Mononuclear cell (primary cell): ENCODE data around the gene SLC25A22. TPM values are rescaled to one million over a fixed set of nuclear protein-coding genes. Genes with fewer than 3 reads are reported as not detected.

Experiments
- H3K27me3 ChIP-seq: 2 replicates; pipeline ENCODE4 v1.6.0; 2011; ENCODE audit warnings: low read length, control low read depth; ENCODE audit not compliant: insufficient read depth
- H3K4me1 ChIP-seq: 2 replicates; pipeline ENCODE4 v1.5.1; 2011; ENCODE audit warnings: mild to moderate bottlenecking, low read length, control low read depth; ENCODE audit not compliant: insufficient read depth
- H3K4me3 ChIP-seq: 2 replicates; pipeline ENCODE4 v1.5.1; 2011; ENCODE audit warnings: mild to moderate bottlenecking, low read length, moderate library complexity
- H3K9me3 ChIP-seq: 2 replicates; pipeline ENCODE4 v1.5.1; 2011; ENCODE audit warnings: low read depth, mild to moderate bottlenecking, control low read depth, low read length
- total RNA-seq: library from RNA; depleted of rRNA; stranded (reverse); fragments of >200 nt; gene quantifications from one replicate; pipeline ENCODE4 v1.2.3, GENCODE V29; 2012

The SLC25A22 gene
- total RNA-seq, 1 donor = 3.5 TPM

DNA sequence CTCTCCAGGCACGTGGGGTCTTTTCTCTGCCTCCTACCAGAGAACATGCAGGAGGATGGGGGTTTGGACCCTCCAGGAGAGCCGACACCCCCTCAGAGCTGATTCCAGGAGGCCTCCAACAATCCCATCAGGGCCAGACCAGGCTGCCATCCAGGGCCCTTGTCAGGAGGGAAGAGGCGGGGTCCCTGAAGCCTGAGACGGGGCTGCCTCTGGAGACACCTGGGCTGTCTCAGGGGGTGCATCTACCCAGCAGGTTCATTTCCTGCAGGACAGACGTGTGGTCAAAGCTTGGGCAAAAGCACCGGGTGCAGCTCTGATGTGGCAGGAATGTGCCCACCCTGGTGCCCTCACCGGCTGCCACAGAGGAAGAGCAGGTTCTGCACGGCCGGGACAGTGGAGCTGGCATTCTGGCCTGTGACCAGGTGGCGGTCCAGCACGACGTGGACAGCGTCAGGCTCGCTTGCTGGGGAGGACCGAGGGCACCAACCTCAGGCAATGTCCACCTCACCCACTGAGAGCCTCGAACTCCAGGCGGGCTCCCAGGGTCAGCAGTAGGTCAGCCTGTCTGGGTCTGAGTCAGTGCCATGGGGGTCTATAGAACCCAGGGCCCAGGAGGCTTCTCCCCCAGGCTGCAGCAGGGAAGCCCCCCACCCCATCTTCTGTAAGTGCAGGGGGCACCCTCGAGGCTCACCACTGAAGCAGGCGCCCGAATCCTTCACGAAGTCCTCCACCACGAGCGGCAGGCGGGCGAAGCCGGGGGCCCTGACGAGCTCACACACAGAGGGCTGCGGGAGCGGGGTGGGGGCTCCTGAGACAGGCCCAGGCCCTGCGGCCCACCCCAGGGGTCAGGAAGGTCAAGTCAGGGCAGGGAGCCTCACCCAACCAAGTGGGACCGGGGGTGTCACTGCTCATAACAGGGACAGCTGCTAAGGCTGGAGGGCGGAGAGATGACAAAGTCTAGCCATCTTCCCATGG lies 27.2 kb downstream of the SLC25A22 start:
- Histone ChIP-seq H3K4me3 (no peak overlapping the region), H3K27me3 (no peaks in the 10 kb centered on the region), H3K9me3 (no peaks in the 10 kb centered on the region), H3K4me1 (peaks cover 10% of the 10 kb centered on the region)

DNA sequence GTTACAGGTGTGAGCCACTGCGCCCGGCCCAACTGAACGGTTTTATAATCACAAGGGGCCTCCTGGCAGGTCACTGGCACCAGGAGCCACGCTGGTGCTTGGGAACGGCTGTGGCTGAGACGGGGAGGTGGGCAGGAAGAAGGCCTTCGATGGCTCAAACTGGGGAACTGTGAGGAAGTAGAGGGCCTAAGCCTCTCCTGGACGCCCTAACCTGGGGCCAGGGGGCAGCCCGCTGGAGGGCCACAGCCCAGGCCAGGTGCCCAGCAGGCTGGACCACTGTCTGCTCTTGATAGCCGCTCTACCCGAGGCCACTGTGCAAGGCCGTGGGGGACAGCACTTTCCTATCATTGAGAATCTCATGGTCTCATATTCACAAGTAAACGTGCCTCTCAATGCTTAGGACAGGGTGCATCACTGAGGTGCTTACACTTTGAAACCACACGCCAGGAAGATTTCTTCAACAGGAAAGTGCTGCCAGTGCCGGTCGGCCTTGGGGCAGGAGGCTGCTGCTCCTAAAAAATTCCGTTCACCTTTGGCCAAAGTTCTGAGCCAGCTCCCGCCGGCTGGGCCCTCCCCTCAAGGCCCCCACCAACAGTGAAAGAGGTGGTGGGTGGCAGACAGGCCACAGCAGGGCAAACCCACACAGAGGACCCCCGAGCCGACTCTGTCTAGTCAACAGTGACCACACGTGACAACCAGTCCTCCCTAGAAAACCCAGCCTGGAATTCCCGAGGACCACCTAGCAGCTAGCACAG lies 28.0 kb downstream of the SLC25A22 start:
- Histone ChIP-seq H3K9me3 (no peaks in the 10 kb centered on the region), H3K27me3 (no peaks in the 10 kb centered on the region), H3K4me3 (no peak overlapping the region), H3K4me1 (peaks cover 1% of the 10 kb centered on the region)

DNA sequence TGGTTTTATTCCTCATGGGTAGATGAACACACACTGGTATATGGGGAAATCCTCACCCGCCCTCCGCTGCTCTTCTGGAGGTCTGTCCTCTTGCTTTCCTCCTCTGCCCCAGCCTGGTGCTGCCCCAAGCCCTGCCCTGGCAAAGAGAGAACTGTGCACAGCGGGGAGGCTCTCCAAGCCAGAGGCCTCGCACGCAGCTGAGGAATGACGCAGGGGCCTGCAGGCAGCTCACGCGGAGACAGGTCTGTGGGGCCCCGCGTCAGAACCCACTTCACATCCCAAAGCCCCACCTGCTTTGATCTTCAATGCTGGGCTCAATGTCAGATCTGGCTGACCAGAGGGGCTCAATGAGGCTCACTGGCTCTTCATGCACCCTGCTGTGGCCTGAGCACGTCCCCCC lies 30.8 kb downstream of the SLC25A22 start:
- H3K4me1 ChIP-seq = no peaks in the 10 kb centered on the region
- H3K9me3 ChIP-seq = no peaks in the 10 kb centered on the region
- H3K4me3 ChIP-seq = no peak overlapping the region
- H3K27me3 ChIP-seq = no peaks in the 10 kb centered on the region

DNA sequence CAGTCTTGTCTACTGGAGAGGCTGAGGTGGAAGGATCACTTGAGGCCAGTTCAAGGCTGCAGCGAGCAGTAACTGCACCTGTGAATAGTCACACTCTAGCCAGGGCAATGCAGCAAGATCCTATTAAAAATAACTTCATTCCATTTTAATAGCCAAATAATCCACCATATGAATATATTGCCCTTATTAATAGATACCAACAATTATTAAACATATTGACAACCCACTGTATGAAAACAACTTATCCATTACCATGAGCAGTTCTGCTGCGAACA lies 31.2 kb downstream of the SLC25A22 start:
- no peaks in the 10 kb centered on the region for H3K9me3 ChIP-seq
- H3K4me1 ChIP-seq = no peaks in the 10 kb centered on the region
- H3K4me3 ChIP-seq = no peak overlapping the region
- no peaks in the 10 kb centered on the region for H3K27me3 ChIP-seq

DNA sequence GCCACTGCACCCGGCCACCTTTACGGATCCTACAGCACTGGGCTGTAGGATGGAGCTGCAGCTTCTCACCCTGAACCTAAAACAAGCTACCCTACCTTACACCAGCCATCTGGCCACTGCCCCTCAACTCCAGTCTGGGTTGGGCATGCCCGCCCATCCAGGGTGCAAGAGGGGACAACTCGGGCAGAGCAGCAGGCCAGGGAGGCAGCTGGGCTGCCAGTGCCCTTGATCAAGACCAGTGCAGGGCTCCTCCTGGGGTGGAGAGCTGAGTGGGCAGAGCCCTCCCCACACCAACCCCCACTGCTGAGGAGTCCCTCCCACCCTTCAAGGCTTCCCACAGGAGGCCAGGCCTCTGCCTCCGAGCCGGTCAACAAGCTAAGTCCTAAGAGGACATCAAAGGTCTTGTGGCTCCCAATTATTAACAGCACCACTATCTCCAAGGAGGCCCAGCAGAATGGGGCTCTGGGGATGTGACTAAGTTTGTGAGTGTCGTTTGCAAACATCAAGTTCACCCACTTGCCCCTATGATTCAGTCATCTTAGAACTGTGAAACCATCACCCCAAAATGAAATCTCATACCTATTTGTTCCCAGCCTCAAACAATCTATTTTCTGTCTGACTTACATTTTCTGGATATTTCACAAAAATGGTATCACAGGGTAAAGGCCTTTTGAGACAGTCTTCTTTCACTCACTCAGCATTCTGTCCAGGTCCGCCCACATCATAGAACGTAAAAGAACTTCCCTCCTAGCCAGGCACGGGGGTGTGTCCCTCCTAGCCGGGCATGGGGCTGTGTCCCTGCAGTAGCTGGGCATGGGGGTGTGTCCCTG lies 31.8 kb downstream of the SLC25A22 start:
- H3K4me3 ChIP-seq = no peak overlapping the region
- no peaks in the 10 kb centered on the region for H3K4me1 ChIP-seq
- no peaks in the 10 kb centered on the region for H3K27me3 ChIP-seq
- H3K9me3 ChIP-seq = no peaks in the 10 kb centered on the region

DNA sequence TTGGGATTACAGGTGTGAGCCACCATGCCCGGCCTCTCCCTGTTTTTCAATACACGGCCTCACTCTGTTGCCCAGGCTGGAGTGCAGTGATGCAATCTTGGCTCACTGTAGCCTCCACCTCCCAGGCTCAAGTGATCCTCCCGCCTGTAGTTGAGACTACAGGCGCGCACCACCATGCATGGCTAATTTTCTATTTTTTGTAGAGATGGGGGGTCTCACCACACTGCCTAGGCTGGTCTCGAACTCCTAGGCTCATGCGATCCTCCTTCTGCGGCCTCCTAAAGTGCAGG lies 32.3 kb downstream of the SLC25A22 start:
- no peaks in the 10 kb centered on the region for H3K9me3 ChIP-seq

DNA sequence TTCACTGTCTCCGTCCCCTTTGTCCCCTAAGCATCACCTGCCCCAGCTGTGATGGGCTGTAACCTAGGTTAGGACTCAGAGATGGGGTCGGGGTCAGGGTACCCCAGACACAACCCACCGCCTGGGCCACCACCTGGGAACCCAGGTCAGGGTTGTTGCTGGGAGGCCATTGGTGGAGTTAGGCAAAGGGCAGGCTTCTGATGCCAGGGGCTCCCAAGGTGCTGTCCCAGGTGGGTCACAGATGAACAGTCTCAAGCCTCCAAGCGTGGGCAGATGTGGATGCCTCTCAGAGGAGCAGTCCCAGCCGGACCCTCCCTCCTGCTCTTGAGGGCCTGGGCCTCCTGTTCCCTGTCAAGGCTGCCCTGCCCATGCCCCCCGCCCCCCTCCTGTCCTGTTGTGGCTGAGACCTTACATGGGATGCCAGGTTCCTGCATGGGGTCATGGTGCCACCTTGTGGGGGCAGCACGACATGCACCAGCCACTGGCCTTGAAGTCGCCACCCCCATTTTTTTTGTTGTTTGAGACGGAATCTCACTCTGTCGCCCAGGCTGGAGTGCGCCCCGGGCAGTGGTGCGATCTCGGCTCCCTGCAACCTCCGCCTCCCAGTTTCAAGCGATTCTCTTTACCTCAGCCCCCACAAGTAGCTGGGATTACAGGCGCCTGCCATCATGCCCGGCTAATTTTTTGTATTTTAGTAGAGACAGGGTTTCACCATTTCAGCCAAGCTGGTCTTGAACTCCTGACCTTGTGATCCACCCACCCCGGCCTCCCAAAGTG lies 32.9 kb downstream of the SLC25A22 start:
- H3K27me3 ChIP-seq = no peaks in the 10 kb centered on the region
- no peaks in the 10 kb centered on the region for H3K9me3 ChIP-seq
- no peak overlapping the region for H3K4me3 ChIP-seq
- no peaks in the 10 kb centered on the region for H3K4me1 ChIP-seq

More for the DNA sequence above, 32.3 kb downstream of the SLC25A22 start:
- H3K4me1 ChIP-seq = no peaks in the 10 kb centered on the region
- no peaks in the 10 kb centered on the region for H3K27me3 ChIP-seq
- no peak overlapping the region for H3K4me3 ChIP-seq

DNA sequence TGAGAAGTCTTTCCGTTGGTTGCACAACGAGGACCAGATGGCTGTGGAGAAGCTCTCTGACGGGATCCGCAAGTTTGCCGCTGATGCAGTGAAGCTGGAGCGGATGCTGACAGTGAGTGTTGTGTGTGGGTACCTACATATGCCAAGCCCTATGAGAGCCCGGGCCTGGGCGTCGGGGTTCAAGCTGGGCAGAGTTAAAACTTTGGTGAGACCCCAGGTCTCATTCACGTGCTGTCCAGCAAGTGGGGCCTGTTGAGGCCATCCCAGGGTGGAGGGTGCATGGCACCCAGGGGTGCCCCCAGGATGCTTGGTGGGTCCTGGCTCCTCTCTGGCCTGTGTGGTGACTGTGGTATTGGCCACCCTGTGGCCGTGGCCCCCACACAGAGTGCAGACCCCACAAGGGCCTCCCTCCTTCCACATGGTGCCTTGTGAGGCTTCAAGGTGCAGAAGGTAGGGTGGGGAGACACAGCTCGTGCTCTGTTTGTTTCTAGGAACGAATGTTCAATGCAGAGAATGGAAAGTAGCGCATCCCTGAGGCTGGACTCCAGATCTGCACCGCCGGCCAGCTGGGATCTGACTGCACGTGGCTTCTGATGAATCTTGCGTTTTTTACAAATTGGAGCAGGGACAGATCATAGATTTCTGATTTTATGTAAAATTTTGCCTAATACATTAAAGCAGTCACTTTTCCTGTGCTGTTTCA lies 33.6 kb downstream of the SLC25A22 start:
- Histone ChIP-seq H3K4me1 (no peaks in the 10 kb centered on the region), H3K4me3 (no peak overlapping the region), H3K9me3 (no peaks in the 10 kb centered on the region), H3K27me3 (no peaks in the 10 kb centered on the region)

DNA sequence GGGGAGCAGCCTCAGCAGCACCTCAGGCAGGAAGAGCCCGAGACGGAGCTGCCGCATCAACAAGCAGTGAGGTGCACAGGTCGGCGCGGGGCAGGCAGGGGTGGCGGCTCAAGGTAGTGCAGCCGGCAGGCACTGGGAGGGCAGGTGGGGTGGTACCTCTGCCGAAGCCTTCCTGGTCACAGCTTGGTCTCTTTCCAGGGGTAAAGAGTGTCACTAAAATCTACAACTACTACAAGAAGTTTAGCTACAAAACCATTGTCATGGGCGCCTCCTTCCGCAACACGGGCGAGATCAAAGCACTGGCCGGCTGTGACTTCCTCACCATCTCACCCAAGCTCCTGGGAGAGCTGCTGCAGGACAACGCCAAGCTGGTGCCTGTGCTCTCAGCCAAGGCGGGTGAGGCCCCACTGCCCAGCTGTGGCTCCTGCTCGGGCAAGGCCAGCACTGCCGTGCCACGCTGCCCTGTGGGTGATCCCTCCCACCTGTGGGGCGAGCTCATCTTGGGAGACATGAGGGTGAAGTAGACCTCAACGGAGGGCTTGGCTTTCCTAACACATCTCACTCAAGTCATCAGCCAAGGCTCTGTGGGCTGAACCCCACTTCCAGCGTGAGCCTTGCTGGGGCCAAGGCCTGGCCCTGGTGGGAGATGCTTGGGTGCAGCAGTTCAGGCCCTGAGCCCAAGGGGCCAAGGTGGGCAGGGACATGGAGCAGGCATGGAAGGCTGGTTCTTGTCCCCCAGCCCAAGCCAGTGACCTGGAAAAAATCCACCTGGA lies 34.3 kb downstream of the SLC25A22 start:
- no peaks in the 10 kb centered on the region for H3K4me1 ChIP-seq
- H3K27me3 ChIP-seq = no peaks in the 10 kb centered on the region
- H3K4me3 ChIP-seq = no peak overlapping the region
- no peaks in the 10 kb centered on the region for H3K9me3 ChIP-seq

DNA sequence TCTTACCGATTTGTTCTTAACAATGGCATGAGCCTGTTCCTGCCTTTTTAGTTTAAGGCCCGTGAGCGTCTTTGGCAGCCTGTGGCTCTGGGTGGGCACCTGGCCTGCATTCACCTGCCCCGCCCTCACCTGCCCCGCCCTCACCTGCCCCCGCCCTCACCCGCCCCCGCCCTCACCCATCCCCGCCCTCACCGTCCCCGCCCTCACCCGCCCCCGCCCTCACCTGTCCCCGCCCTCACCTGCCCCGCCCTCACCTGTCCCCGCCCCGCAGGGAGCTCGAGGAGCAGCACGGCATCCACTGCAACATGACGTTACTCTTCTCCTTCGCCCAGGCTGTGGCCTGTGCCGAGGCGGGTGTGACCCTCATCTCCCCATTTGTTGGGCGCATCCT lies 35.0 kb downstream of the SLC25A22 start:
- Histone ChIP-seq H3K27me3 (no peaks in the 10 kb centered on the region), H3K9me3 (no peaks in the 10 kb centered on the region), H3K4me1 (no peaks in the 10 kb centered on the region), H3K4me3 (no peak overlapping the region)

DNA sequence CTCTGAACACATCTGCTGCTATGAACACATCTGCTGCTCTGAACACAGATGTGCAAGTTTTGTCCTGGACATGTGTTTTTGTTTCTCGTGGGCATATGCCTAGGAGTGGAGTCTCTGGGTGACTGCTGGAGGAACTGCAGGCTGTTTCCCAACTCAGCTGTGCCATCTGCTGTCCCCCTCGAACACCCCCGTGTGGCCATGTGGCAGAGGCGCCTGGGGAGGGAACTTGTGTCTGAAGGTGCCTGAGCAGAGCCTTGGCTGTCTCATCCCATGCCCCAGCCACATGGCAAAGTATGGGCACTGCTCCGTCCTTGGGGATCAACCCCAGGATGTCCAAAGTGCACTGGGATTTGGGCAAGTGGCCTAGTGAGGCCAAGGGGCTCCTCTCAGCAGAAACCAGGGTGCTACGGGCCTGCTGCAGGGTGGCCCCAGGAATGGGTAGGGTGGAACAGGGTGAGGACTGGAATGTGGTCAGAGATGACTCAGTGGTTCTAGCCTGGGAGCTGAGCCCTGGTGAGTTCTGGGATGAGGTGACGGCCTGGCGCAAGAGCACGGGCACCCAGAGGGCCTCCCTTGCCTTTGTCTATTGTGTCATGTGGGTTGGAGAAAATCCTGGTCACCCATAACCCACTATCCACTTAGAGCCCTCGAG lies 35.5 kb downstream of the SLC25A22 start:
- H3K4me3 ChIP-seq = no peak overlapping the region
- H3K27me3 ChIP-seq = no peaks in the 10 kb centered on the region
- no peaks in the 10 kb centered on the region for H3K4me1 ChIP-seq
- H3K9me3 ChIP-seq = no peaks in the 10 kb centered on the region

DNA sequence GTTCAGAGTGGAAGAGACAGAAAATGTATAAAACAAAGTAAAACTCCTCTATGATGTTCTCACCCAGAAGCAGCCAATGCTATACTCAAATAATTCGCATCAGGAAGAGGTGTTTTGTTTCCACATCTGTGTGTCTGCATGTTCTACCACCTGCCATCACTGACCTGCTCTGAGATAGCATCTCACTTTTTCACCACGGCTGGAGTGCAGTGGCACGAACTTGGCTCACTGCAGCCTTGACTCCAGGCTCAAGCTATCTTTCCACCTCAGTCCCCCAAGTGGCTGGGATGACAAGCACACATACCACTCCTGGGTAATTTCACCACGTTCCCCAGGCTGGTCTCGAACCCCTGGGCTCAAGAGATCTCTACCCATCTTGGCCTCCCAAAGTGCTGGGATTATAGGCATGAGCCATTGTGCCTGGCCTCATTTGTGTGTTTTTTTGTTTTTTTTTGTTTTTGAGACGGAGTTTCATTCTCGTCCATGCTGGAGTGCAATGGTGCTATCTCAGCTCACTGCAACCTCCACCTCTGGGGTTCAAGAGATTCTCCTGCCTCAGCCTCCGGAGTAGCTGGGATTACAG lies 36.5 kb downstream of the SLC25A22 start:
- H3K9me3 ChIP-seq = no peaks in the 10 kb centered on the region
- no peaks in the 10 kb centered on the region for H3K27me3 ChIP-seq
- no peaks in the 10 kb centered on the region for H3K4me1 ChIP-seq
- H3K4me3 ChIP-seq = no peak overlapping the region

DNA sequence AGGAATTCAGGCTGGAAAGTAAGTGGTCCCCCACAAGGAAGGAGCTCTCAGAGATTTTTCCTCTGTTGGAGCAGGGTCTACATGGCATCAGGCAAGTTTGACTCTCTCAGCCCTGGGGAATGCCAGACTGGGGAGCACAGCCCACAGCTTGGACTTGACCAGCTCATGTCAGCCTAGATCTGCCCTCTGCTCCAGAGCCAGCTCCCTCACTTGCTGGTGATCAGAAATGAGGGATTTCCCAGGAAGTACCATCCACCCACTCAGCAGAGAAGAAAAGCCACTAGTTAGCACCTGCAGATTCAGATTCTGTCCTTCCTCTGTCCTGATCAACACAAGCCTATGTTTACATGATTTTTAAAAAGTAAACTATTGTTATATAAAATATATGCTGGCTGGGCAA lies 37.8 kb downstream of the SLC25A22 start:
- H3K9me3 ChIP-seq = no peaks in the 10 kb centered on the region
- no peak overlapping the region for H3K4me3 ChIP-seq
- H3K4me1 ChIP-seq = no peaks in the 10 kb centered on the region

More for the DNA sequence above, 37.8 kb downstream of the SLC25A22 start:
- no peaks in the 10 kb centered on the region for H3K27me3 ChIP-seq
